ENCODE results near the gene THY1. TPM values are rescaled to one million over a fixed set of nuclear protein-coding genes. Genes with fewer than 3 reads are reported as not detected.

The THY1 gene
- total RNA-seq, 1 donor from 2014 or later: 3.5 TPM

GRCh38 chr11:119432484-119433357, 9.7 kb upstream of the THY1 start:
- H3K9me3 ChIP-seq: no peaks in the 10 kb centered on the region
- TF ChIP-seq CTCF (IDR thresholded peaks at IDR 0.05): no peak
- intact Hi-C loops (cut with DNase I): no loop called here
- peak overlapping the region; percentile 27 to 31 for H3K4me3 ChIP-seq
- DNase-seq (ENCODE audit: low spot score in 2 of 2): no peak
- H3K27me3 ChIP-seq: no peaks in the 10 kb centered on the region
- H3K36me3 ChIP-seq: no peaks in the 10 kb centered on the region
- no peaks in the 10 kb centered on the region for H3K4me1 ChIP-seq
- H3K27ac ChIP-seq: no peak overlapping the region

GRCh38 chr11:119431523-119431922, 8.6 kb upstream of the THY1 start:
- intact Hi-C loops (cut with DNase I): no loop called here
- H3K27ac ChIP-seq: no peak overlapping the region
- no peak for DNase-seq (ENCODE audit: low spot score in 2 of 2)
- H3K4me3 ChIP-seq: no peak overlapping the region
- H3K36me3 ChIP-seq: no peaks in the 10 kb centered on the region
- TF ChIP-seq CTCF (IDR thresholded peaks at IDR 0.05): no peak
- no peaks in the 10 kb centered on the region for H3K4me1 ChIP-seq
- no peaks in the 10 kb centered on the region for H3K27me3 ChIP-seq
- no peaks in the 10 kb centered on the region for H3K9me3 ChIP-seq

- DNase-seq (ENCODE audit: low spot score in 2 of 2): no peak
These were observed 4.3 kb upstream of the THY1 start for GRCh38 chr11:119427279-119427678.

GRCh38 chr11:119426142-119426541, 3.2 kb upstream of the THY1 start:
- intact Hi-C loops (cut with DNase I): no loop called here
- H3K4me3 ChIP-seq: no peak overlapping the region
- no peak for DNase-seq (ENCODE audit: low spot score in 2 of 2)
- H3K27me3 ChIP-seq: no peaks in the 10 kb centered on the region
- no peak overlapping the region for H3K27ac ChIP-seq
- no peaks in the 10 kb centered on the region for H3K9me3 ChIP-seq
- peaks cover 3 to 9% of the 10 kb centered on the region in 2 donors for H3K4me1 ChIP-seq
- no peaks in the 10 kb centered on the region for H3K36me3 ChIP-seq
- TF ChIP-seq CTCF (IDR thresholded peaks at IDR 0.05): no peak

More at GRCh38 chr11:119427279-119427678, 4.3 kb upstream of the THY1 start:
- intact Hi-C loops (cut with DNase I): no loop called here
- no peaks in the 10 kb centered on the region for H3K27me3 ChIP-seq
- no peak overlapping the region for H3K4me3 ChIP-seq
- H3K36me3 ChIP-seq: no peaks in the 10 kb centered on the region
- no peaks in the 10 kb centered on the region for H3K9me3 ChIP-seq
- H3K4me1 ChIP-seq: peaks cover 3 to 5% of the 10 kb centered on the region in 2 donors
- TF ChIP-seq CTCF (IDR thresholded peaks at IDR 0.05): no peak
- H3K27ac ChIP-seq: no peak overlapping the region

GRCh38 chr11:119424775-119425174, 1.8 kb upstream of the THY1 start:
- Histone ChIP-seq H3K27me3 (no peaks in the 10 kb centered on the region), H3K9me3 (no peaks in the 10 kb centered on the region), H3K4me3 (no peak overlapping the region), H3K4me1 (peaks cover 3 to 9% of the 10 kb centered on the region in 2 donors), H3K27ac (no peak overlapping the region), H3K36me3 (no peaks in the 10 kb centered on the region)
- no peak for DNase-seq (ENCODE audit: low spot score in 2 of 2)
- no peak for TF ChIP-seq CTCF (IDR thresholded peaks at IDR 0.05)
- intact Hi-C loops (cut with DNase I): no loop called here

Measured in ascending aorta (tissue), 2 donors.